HG03469 (cell line): ENCODE results near the gene PLTP.
"Not testable (repeated sequence)": the region's sequence is repeated elsewhere in the genome, so short reads cannot be mapped to it uniquely, and the experiment has no call there.

Source experiments
- ATAC-seq: cut with Tn5 transposase; IDR thresholded peaks from one replicate; pipeline ENCODE4 v1.9.1; 2021; ENCODE audit warnings: mild to moderate bottlenecking, moderate library complexity, moderate number of reproducible peaks; ENCODE audit not compliant: unreplicated experiment

The PLTP gene, protein sequence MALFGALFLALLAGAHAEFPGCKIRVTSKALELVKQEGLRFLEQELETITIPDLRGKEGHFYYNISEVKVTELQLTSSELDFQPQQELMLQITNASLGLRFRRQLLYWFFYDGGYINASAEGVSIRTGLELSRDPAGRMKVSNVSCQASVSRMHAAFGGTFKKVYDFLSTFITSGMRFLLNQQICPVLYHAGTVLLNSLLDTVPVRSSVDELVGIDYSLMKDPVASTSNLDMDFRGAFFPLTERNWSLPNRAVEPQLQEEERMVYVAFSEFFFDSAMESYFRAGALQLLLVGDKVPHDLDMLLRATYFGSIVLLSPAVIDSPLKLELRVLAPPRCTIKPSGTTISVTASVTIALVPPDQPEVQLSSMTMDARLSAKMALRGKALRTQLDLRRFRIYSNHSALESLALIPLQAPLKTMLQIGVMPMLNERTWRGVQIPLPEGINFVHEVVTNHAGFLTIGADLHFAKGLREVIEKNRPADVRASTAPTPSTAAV

DNA sequence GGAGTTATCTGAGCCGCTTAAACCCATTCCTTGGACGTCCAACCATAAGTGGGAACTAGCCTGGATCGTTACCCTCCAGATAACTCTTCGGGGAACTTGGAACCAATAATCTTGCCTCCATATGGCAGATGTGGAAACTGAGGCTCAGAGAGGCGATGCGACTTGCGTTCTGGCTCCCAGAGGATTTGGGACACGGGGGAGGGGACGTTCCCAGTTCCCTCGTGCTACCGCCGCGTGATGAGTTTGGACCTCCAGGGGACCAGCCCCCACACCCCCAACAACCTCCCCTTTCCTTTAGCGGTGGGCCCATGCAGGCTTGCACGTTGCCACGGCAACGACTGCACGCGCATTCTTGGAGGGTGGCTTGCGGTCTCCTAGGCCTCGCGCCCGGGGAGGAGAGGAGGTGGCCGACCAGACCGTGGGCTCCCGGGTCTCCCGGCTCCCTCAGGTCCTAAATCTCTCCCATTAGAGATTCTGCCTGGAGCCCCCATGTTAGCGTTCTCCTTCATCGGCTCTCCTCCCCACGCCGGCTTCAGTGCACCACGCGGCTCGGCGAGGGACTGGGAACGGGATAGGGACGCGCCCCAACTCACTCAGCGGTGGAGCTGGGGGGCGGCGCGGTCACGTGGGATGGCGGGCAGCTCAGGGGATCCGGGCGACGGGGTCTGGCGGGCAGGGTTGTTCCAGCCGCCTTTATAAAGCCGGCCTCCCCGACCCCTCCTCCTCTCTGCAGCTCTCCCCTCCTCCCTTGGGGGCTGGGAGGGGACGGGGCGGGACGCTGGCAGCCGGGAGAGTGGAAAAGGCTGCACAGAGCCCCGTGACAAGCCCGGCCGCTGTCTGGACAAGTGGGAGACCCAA lies at the start of gene PLTP:
Gene PLTP (minus strand): TSS at position 670 of the 858 bp plus-strand sequence. CDS start 703 bp downstream, outside the sequence.
- no peak for ATAC-seq

DNA sequence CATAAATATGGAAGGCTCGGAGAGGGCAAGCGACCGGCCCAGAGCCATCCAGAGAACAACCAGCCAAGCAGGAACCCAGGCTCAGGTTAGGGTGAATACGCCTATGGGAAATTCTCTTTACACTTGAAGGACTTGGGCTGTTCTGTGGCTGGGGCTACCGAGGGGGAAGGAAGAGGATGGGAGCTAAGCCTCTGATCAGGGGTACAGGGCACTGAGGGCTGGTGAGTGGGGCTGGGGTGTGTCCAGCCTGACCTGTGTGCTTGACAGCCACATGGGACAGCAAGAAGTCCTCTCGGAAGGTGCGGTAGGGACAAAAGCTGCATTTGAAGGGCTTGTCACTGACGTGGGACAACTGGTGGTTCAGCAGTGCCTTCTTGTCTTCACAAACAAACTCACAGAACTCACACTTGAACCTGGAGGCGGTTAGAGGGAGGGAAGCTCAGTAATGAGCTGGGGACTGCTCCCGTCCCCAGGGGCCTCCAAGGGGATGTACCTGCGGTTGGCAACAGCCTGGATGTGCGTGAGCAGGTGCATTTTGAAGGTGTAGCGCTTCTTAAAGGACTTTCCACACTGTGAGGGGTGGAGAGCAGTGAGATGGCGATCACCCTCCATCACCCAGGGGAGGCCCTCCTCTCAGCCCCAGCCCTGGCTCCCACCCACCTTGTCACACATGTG lies 48.1 kb upstream of the PLTP start:
- no peak for ATAC-seq

DNA sequence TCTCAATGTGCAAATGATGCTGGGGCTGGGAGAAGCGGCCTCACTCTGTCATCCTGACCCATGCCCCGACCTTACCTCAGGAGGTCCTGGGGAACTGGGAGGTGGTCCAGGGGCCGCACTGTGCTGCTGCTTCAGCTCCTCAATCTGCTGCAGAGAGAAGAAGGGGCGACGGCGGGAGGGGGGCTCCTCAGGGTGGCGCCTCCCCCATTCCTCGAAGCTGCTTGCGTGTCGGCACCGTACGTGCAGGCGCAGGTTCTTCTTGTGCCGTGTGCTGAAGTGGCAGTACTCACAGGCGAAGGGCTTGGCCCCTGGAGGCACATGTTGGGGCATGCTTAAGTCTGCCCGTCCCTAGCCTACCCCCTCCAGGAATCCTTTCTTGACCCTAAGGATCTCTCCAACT lies 47.2 kb upstream of the PLTP start:
- no peak for ATAC-seq

DNA sequence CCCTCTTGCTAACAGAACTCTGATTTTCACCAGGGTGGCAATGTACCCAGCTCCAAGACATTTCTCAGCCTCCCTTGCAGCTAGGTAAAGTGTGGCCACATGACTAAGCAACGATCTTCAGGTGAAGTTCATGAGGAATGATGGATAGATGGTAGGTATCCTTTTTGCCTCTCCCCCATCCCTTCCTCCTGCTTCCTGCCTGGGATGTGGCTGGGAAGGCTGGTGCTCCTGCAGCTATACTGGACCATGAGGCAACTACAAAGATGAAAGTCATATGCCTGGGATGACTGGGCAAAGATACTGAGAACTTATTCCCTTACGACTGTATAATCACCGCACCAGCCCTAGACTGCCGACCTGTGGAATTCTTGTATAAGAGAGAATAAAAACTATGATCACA lies 46.6 kb upstream of the PLTP start:
- no peak for ATAC-seq

DNA sequence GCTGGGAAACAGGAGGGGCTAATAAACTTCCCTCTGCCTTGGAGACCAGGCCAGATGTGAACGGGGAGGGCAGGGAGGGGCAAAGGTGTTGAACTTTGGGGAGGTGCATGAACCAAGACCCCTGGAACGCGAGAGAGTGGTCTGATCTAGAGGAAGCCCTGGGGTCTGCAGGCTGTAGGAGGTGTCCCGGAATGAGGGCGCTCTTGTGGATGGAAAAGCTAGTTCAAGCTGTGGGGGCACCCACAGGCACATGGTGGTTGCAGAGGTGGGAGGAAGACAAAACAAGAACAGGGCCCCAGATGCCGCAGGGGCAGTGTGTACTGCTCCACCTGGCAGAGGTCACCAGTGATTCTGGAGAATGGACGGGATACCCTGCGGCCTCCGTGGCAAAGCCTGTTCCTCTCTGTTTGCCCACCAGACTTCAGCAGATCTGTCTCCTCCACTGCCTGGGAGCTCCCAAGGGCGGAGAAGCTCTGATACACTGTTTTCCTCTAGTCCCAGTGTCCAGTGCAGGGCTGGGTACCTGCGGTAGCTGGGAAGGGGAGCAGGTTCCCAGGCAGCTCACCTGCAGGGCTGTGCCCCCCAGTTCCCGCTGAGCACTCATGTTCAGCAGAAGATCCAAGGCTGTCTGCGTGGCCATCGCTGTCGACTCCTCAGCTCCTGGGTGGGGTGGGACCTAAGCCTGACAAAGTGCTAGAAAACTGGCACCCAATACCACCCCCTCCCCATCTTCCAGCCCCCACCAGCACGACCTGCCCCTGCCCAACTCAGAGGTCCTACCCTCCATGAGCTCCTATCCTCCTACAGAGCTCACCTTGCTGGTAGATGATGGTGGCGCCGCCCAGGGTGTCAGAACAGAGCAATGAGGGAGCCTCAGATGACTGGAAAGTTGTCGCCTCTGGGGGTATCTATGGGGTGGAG lies 45.3 kb upstream of the PLTP start:
- ATAC-seq = no peak

DNA sequence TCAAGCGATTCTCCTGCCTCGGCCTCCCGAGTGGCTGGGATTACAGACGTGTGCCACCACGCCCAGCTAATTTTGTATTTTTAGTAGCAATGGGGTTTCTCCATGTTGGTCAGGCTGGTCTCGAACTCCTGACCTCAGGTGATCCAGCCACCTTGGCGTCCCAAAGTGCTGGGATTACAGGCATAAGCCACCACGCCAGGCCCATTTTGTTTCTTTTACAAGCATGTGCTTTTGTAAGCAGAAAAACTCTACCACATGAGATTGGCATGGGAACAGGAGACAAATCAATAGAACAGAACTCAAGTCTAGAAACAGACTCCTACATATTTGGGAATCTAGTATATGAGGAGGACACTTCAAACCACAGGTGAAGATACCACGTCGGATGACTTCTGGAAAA lies 44.4 kb upstream of the PLTP start:
- ATAC-seq = not testable (repeated sequence)

DNA sequence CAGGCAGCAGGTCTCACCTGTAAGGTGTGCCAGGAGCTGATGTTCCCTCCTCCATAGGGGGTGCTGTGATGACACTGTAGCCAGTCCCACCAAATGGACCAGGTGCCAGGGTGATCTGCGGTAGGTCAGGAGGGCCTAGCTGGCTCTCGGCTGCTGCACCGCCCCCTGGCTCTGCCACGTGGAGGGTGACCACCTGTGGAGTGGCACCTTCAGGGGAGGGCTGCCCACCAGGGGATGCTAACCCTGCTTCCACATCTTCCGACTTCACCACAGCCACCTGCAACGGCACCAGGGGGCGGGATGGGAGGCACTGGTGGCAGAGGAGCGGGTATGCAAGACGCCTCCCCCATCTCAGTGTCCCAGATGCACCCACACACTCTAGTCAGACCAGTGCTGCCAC lies 41.7 kb upstream of the PLTP start:
- ATAC-seq = no peak

DNA sequence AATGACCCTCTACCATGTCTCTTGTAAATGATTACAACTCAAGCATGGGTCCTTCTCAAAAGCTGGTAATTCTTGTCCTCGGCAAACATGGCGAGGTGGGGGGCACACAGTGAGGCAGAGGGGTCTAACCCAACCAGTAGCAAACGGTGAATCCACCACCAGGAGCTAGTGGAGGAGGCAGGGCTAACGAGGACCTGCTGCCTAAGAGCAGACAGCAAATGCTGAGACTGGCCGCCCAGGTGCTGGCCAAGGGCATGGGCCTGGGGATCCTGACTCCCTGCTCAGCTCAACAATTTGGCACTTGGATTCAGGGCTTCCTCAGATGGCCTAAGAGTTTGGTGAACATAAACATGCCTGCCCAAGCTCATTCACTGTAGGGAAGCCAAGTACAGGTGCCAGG lies 40.9 kb upstream of the PLTP start:
- no peak for ATAC-seq

DNA sequence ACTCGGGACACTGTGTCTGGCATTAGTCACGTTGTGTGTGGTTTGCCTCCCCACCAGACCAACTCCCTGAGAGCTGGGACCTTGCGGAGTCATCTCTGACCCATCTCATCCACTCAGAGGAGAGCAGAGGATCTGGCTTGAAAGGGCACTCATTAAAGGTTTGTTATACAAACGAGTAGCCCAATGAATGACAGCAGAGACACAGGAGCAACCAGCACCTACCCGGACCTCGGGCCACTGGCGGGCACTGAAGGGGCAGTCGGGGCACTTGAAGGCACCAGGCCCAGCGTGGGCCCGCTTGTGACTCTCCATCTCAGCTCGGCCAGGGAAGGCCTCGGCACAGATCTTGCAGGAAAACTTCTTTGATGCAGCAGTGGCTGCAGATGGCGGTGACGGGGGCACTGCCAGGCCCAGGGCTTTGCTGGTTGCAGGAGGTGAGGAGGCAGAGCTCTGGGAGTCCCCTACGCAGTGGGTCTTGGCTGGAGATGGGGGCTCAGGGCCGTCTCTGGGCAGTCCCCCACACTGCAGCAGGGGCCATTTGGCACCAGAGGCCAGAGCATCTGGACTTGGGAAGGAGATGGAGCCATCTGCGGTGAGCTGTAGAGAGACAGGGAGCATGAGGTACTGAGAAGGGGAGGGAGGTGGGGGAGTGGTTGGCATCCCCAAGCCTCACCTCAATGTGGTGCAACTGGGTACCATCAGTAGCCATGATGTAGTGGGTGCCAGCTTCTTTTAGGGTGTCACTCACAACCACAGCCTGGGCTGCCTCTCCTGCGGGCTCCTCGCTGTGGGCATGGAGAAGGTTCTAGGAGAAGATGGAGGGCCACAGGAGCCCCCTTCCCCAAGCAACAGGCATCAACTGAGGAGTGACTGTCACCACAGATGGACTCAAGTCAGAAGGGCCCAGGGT lies 40.2 kb upstream of the PLTP start:
- ATAC-seq = no peak

DNA sequence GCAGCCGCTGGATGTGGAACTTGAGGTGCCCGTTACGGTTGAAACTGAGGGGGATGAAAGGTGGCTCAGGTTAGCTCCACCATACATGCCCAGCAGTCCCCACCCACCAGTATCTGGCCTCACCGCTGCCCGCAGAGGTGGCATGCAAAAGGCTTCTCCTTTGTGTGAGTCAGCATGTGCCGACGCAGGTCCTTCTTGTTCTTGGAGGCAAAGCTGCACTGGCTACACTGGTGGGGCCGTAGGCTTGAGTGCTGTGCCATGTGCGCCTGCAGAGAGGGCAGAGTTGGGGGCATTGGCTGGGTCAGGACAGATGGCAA lies 38.3 kb upstream of the PLTP start:
- ATAC-seq = no peak

DNA sequence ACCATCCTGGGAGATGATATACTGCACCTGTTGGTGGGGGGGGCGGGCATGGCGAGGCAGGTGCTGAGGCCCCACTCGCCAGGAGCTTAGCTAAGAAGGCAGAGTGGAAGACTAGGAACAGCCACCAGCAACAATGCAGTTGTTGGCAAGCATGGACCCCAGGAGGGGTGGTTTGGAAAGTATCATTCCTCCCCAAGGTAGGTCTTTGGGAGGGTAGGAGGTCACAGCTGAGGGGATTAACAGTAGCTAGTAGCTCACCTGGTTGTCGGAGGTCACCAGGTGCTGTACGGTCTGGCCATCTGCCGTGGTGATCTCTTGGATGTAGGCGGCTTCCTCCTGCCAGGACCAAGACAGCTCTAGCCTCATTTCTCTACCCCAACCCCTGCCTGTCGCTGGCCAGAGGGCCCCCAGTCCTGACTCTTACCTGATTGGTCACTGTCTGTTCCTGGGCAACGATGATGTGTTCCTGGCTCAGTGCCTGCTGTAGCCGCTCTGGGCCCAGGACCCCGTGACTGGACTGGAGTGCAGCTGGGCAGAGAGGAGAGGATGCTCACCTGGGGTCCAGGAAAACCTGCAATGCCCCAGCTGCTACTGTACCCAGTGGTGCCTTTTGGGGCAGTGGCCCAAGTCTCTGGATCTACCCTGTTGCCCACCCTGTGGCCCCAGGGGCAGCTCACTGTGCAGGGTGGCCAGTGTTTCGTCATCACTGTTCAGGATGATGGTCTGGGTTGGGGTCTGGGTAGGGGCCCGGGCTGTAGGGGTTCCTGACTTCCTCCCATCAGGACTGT lies 37.8 kb upstream of the PLTP start:
- ATAC-seq = no peak

DNA sequence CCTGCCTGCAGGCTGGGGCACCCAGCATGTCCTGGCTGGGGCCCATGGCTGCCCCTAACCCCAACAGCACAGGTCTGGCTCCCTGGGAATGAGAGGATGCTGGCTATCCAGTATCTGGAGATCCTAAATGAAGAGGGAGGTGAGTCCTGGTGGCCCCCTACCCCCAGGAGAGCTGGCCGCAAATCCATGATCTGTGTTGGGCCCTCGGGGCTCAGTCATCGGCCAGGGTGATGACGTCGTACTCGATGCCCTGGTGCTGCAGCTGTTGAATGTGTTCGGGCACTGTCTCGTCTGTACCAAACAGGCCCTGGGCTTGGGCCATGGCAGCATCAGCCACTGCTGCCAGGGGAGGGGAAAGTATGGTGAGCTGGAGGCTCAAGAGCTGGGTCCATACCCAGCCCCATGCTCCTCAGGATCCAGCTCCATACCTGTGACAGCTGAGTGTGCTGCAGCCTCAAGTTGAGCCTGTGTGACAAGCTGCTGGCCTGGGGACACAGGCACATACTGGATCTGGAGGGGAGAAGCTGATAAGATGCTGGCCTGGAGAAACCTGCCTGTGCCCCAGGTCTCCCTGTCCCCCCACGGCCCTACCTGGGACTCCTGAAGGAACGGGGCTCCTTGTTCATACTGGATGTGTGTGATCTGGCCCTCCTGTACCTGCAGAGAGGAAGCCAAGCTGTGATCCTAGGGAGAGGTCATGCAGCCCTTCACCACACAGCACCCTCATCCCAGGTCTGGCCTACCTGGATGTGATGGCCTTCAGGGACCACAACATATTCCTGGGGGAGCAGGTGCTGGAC lies 37.0 kb upstream of the PLTP start:
- no peak for ATAC-seq

DNA sequence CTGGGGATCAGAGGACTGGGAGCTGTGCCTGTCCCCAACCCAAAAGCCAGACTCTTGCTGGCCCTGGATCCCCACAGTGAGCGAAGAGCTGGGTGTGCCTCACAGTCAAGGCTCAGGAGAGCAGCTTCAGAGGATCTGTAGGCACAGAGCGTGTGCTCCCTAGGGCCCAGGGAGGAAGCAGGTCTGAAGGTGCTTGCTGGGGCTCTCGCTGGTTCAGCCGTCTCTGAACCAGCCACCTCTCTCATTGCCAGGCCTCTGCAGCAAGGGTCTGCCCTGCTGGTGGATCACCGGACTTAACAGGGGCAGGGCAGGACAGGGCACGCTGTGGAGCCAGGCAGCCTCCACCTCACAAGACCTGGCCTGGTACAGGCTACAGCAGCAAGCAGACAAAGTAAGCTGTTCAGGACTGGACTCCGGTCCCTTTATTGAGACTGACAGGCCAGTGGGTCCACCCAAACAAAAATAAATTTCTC lies 36.3 kb upstream of the PLTP start:
- ATAC-seq = no peak

DNA sequence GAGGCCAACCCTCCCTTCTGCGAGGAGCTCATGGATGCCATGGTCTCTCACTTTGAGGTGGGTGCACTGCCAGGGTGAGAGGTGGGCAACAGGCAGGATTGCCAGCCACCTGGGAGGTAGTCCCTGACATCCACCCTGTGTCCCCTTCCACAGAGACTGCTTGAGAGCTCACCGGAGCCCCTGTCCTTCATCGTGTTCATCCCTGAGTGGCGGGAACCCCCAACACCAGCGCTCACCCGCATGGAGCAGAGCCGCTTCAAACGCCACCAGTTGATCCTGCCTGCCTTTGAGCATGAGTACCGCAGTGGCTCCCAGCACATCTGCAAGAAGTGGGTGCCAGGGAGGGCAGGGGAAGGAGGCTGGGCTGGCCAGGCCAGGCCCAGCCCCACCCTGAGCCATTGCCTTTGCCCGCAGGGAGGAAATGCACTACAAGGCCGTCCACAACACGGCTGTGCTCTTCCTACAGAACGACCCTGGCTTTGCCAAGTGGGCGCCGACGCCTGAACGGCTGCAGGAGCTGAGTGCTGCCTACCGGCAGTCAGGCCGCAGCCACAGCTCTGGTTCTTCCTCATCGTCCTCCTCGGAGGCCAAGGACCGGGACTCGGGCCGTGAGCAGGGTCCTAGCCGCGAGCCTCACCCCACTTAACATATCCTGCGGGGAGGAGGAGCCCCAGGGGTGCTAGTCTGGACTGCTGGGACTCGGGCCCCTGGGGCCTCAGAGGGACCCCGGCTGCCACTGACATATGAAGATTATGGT lies 35.3 kb upstream of the PLTP start:
- no peak for ATAC-seq

DNA sequence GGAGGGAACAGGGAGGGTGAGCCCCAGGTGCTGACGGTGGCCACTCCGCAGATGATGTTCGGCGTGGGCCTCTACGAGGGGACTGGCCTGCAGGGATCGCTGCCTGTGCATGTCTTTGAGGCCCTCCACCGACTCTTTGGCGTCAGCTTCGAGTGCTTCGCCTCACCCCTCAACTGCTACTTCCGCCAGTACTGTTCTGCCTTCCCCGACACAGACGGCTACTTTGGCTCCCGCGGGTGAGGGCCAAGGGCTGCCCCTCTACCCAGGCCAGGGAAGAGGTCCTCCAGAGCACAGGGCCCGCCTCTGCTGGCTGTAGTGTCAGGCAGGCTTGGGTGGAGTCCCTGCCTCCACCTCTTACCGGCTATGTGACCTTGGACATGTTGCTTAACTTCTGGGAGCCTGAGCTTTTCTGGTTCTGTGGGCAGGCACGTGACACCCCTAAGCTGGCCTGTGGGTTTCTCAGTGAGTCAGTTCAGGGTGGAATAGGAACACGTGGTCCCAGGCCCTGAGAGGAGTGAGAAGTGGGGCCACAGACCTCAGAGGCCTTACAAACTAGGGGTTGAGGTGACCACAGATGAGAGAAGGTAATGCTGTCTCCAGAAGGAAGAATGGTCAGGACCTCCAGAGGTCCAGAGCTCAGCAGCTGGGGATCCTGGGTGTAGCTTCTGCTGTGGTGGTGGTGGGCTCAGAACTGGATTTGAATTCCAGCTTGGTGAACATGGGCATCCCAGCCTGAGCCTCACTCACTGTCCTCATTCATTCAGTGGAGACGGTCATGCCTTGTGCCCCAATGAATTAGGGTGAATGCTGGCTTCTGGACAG lies 34.4 kb upstream of the PLTP start:
- no peak for ATAC-seq

DNA sequence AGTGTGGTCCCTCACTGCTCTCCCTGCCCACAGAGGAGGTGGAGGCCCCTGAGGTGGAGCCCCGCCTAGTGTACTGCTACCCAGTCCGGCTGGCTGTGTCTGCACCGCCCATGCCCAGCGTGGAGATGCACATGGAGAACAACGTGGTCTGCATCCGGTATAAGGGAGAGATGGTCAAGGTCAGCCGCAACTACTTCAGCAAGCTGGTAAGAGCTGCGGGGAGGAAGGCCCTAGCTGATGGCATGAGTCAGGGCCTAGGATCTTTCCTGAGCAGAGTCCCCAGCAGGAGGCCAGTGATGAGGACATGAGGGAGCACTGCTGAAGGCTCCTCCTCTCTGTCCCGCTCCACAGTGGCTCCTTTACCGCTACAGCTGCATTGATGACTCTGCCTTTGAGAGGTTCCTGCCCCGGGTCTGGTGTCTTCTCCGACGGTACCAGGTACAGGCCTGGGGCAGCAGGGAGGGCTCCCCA lies 33.8 kb upstream of the PLTP start:
- ATAC-seq = no peak
